Neutrophil (primary cell): ENCODE results near the gene B3GNT3.

Source experiments
- H3K27ac ChIP-seq: fragments of 200-600 bp; sonication (generic); 2 replicates; pipeline ENCODE4 v1.5.1; 2016; ENCODE audit warnings: mild to moderate bottlenecking, moderate library complexity
- H3K27me3 ChIP-seq: fragments of 200-600 bp; sonication (generic); 2 replicates; pipeline ENCODE4 v1.6.0; 2016; ENCODE audit warnings: mild to moderate bottlenecking
- H3K36me3 ChIP-seq: fragments of 200-600 bp; sonication (generic); 2 replicates; pipeline ENCODE4 v1.5.1; 2017
- H3K4me1 ChIP-seq, 2 experiments: fragments of 200-600 bp in 1 of 2; sonication (generic) in 1 of 2; 1 replicate in 1 of 2; 2 replicates in 1 of 2; pipeline versions ENCODE4 v1.5.1 to v1.6.1; 2013 to 2016; ENCODE audit warnings: low read depth in 1 of 2, low read length in 1 of 2, mild to moderate bottlenecking in 1 of 2, moderate library complexity in 1 of 2; ENCODE audit not compliant: control insufficient read depth in 1 of 2, insufficient read depth in 1 of 2
- H3K4me3 ChIP-seq, 2 experiments: fragments of 200-600 bp in 1 of 2; sonication (generic) in 1 of 2; 1 replicate in 1 of 2; 2 replicates in 1 of 2; pipeline ENCODE4 v1.5.1; 2013 to 2016; ENCODE audit warnings: low read depth in 1 of 2, low read length in 1 of 2, mild to moderate bottlenecking in 1 of 2, moderate library complexity in 1 of 2
- H3K9me3 ChIP-seq: fragments of 200-600 bp; sonication (generic); 2 replicates; pipeline ENCODE4 v1.5.1; 2016
- CTCF ChIP-seq: fragments of 200-600 bp; sonication (generic); IDR thresholded peaks from 2 replicates; pipeline ENCODE4 v1.5.1; 2016; ENCODE audit warnings: antibody characterized with exemption

Gene B3GNT3

GRCh38 chr19:17861542-17862402 lies 66.8 kb downstream of the B3GNT3 start:
- Histone ChIP-seq H3K4me3 (no peak overlapping the region), H3K9me3 (no peaks in the 10 kb centered on the region), H3K27me3 (no peaks in the 10 kb centered on the region), H3K36me3 (peaks cover 32% of the 10 kb centered on the region), H3K4me1 (peaks cover 16 to 17% of the 10 kb centered on the region in 2 experiments), H3K27ac (no peak overlapping the region)
- TF ChIP-seq CTCF, result no peak

- no peak overlapping the region for H3K4me3 ChIP-seq
- H3K36me3 ChIP-seq, result peaks cover 32% of the 10 kb centered on the region
- no peak for TF ChIP-seq CTCF
- peaks cover 16 to 17% of the 10 kb centered on the region in 2 experiments for H3K4me1 ChIP-seq
- no peaks in the 10 kb centered on the region for H3K27me3 ChIP-seq
- no peak overlapping the region for H3K27ac ChIP-seq
- no peaks in the 10 kb centered on the region for H3K9me3 ChIP-seq
These were observed 68.0 kb downstream of the B3GNT3 start for GRCh38 chr19:17862711-17863519.
